ENCODE data around the gene PIGT. TPM values are rescaled to one million over a fixed set of nuclear protein-coding genes. Genes with fewer than 3 reads are reported as not detected.

The PIGT gene
- polyA plus RNA-seq, 3 donors = 49.2 to 87.6 (median 59.7) TPM

GRCh38 chr20:45390931-45391330 is 25.0 kb upstream of the PIGT start:
- Mint-ChIP-seq H3K27me3 (ENCODE audit: low read depth in 3 of 3) (peaks cover 2 to 10% (median 3%) of the 10 kb centered on the region in 3 donors), H3K36me3 (peaks cover 0 to 1% of the 10 kb centered on the region in 2 donors), H3K27ac (no peak overlapping the region), H3K9me3 (peaks cover 0 to 3% (median 0%) of the 10 kb centered on the region in 7 donors), H3K4me3 (no peak overlapping the region), H3K4me1 (peaks cover 2% of the 10 kb centered on the region)
- WGBS (ENCODE audit: insufficient coverage) = no CpG with 5 or more reads among the region's 2 CpGs
- no peak overlapping the region for H3K27ac ChIP-seq (ENCODE audit: low read depth in 1 of 2, low read length in 2 of 2)
- DNase-seq = peak in 1 of 3 donors; percentile 20
- no peaks in the 10 kb centered on the region for H3K4me1 ChIP-seq (ENCODE audit: control insufficient read depth in 1 of 2, insufficient read depth in 2 of 2, low read length in 2 of 2)
- no peaks in the 10 kb centered on the region for H4K20me1 ChIP-seq (ENCODE audit: insufficient read depth, low read length)
- no peak overlapping the region for H2AFZ ChIP-seq (ENCODE audit: insufficient read depth, low read depth, low read length, poor library complexity, severe bottlenecking)
- no peak for TF ChIP-seq CTCF (IDR thresholded peaks at IDR 0.05)
- no peaks in the 10 kb centered on the region for H3K79me2 ChIP-seq (ENCODE audit: insufficient read depth, low read length)
- H3K36me3 ChIP-seq (replicated peaks in 1 of 2; ENCODE audit: control insufficient read depth in 1 of 2, insufficient read depth in 2 of 2, low read length in 2 of 2) = no peaks in the 10 kb centered on the region
- no peak overlapping the region for H3K4me2 ChIP-seq (replicated peaks; ENCODE audit: extremely low read depth, low read length, poor library complexity, severe bottlenecking)
- no peaks in the 10 kb centered on the region for H3K9me3 ChIP-seq (replicated peaks in 1 of 2; ENCODE audit: control insufficient read depth in 1 of 2, insufficient read depth in 1 of 2, low read length in 2 of 2)
- H3K4me3 ChIP-seq (replicated peaks in 1 of 3; ENCODE audit: low read depth in 2 of 3, low read length in 3 of 3) = no peak overlapping the region
- no peaks in the 10 kb centered on the region for H3K27me3 ChIP-seq (ENCODE audit: control insufficient read depth in 2 of 2, insufficient read depth in 2 of 2, low read length in 2 of 2)
- no peak overlapping the region for H3K9ac ChIP-seq (ENCODE audit: insufficient read depth, low read length, poor library complexity, severe bottlenecking)
- intact Hi-C loops (cut with micrococcal nuclease) = no loop called here

- Histone ChIP-seq H3K27ac (ENCODE audit: low read depth in 1 of 2, low read length in 2 of 2) (no peak overlapping the region), H2AFZ (ENCODE audit: insufficient read depth, low read depth, low read length, poor library complexity, severe bottlenecking) (no peak overlapping the region), H3K79me2 (ENCODE audit: insufficient read depth, low read length) (no peaks in the 10 kb centered on the region), H3K4me1 (ENCODE audit: control insufficient read depth in 1 of 2, insufficient read depth in 2 of 2, low read length in 2 of 2) (no peaks in the 10 kb centered on the region), H3K27me3 (ENCODE audit: control insufficient read depth in 2 of 2, insufficient read depth in 2 of 2, low read length in 2 of 2) (no peaks in the 10 kb centered on the region), H3K36me3 (replicated peaks in 1 of 2; ENCODE audit: control insufficient read depth in 1 of 2, insufficient read depth in 2 of 2, low read length in 2 of 2) (no peaks in the 10 kb centered on the region), H3K4me3 (replicated peaks in 1 of 3; ENCODE audit: low read depth in 2 of 3, low read length in 3 of 3) (no peak overlapping the region), H3K9ac (ENCODE audit: insufficient read depth, low read length, poor library complexity, severe bottlenecking) (no peak overlapping the region), H4K20me1 (ENCODE audit: insufficient read depth, low read length) (no peaks in the 10 kb centered on the region), H3K4me2 (replicated peaks; ENCODE audit: extremely low read depth, low read length, poor library complexity, severe bottlenecking) (no peak overlapping the region), H3K9me3 (replicated peaks in 1 of 2; ENCODE audit: control insufficient read depth in 1 of 2, insufficient read depth in 1 of 2, low read length in 2 of 2) (no peaks in the 10 kb centered on the region)
- intact Hi-C loops (cut with micrococcal nuclease) = no loop called here
- TF ChIP-seq CTCF (IDR thresholded peaks at IDR 0.05) = no peak
- no peak overlapping the region for H3K27ac Mint-ChIP-seq
- no peak overlapping the region for H3K4me3 Mint-ChIP-seq
- no CpG with 5 or more reads among the region's 2 CpGs for WGBS (ENCODE audit: insufficient coverage)
- H3K4me1 Mint-ChIP-seq = peaks cover 2% of the 10 kb centered on the region
- peaks cover 0 to 3% (median 0%) of the 10 kb centered on the region in 7 donors for H3K9me3 Mint-ChIP-seq
- DNase-seq = no peak
- peaks cover 2 to 10% (median 3%) of the 10 kb centered on the region in 3 donors for H3K27me3 Mint-ChIP-seq (ENCODE audit: low read depth in 3 of 3)
- H3K36me3 Mint-ChIP-seq = peaks cover 0 to 1% of the 10 kb centered on the region in 2 donors
Measured at GRCh38 chr20:45391559-45391958, 24.4 kb upstream of the PIGT start.
